Activated naive CD4-positive, alpha-beta T cell treated with anti-CD3 and anti-CD28 coated beads, Interleukin-2, amount 10 ng/mL, durations not matched to agents 7 days and 5 days (primary cell): ENCODE measurements around the gene HBD.

ENCODE experiments used
- CTCF ChIA-PET: fragments of 350-600 bp; sonication (Branson Sonifier 250); formaldehyde crosslinking; loops from one replicate; lab custom pipeline; 2021; ENCODE audit warnings: antibody characterized with exemption; lab: Charles Lee
- DNase-seq: peaks from one replicate; pipeline ENCODE4 v3.0.0-alpha.2; 2020
- H3K27ac Mint-ChIP-seq: one replicate; pipeline ENCODE4 v1.8.0; 2021; ENCODE audit warnings: mild to moderate bottlenecking, moderate library complexity, mixed read lengths
- H3K27me3 Mint-ChIP-seq: one replicate; pipeline ENCODE4 v1.8.0; 2021; ENCODE audit warnings: mild to moderate bottlenecking, mixed read lengths
- H3K36me3 Mint-ChIP-seq: one replicate; pipeline ENCODE4 v1.8.0; 2021; ENCODE audit warnings: mixed read lengths
- H3K4me1 Mint-ChIP-seq: one replicate; pipeline ENCODE4 v1.8.0; 2021; ENCODE audit warnings: mixed read lengths
- H3K4me3 Mint-ChIP-seq: one replicate; pipeline ENCODE4 v1.8.0; 2021; ENCODE audit warnings: mild to moderate bottlenecking, moderate library complexity, mixed read lengths
- H3K9me3 Mint-ChIP-seq: one replicate; pipeline ENCODE4 v1.8.0; 2021; ENCODE audit warnings: mixed read lengths

The HBD gene

GRCh38 chr11:5203366-5203765, 30.9 kb downstream of the HBD start:
- CTCF ChIA-PET: no interaction called here
- H3K36me3 Mint-ChIP-seq: no peaks in the 10 kb centered on the region
- H3K9me3 Mint-ChIP-seq: no peaks in the 10 kb centered on the region
- H3K27me3 Mint-ChIP-seq: no peaks in the 10 kb centered on the region
- DNase-seq: no peak
- no peaks in the 10 kb centered on the region for H3K4me1 Mint-ChIP-seq
- H3K4me3 Mint-ChIP-seq: no peak overlapping the region
- H3K27ac Mint-ChIP-seq: no peak overlapping the region

- CTCF ChIA-PET: no interaction called here
- Mint-ChIP-seq H3K9me3 (no peaks in the 10 kb centered on the region), H3K36me3 (no peaks in the 10 kb centered on the region), H3K4me3 (no peak within 1 kb of the TSS), H3K27me3 (no peaks in the 10 kb centered on the region), H3K4me1 (no peaks in the 10 kb centered on the region), H3K27ac (no peak within 1 kb of the TSS)
- DNase-seq: no peak
Observed at GRCh38 chr11:5200582-5200981, 33.7 kb downstream of the HBD start, which contains the start of gene OR51V1. Gene OR51V1, minus strand, starts transcription at chr11:5200682. Its CDS starts 0 bp downstream, at chr11:5200682.

GRCh38 chr11:5198285-5198684, 36.0 kb downstream of the HBD start:
- DNase-seq: no peak
- Mint-ChIP-seq H3K4me3 (no peak overlapping the region), H3K27ac (no peak overlapping the region), H3K4me1 (no peaks in the 10 kb centered on the region), H3K9me3 (no peaks in the 10 kb centered on the region), H3K36me3 (no peaks in the 10 kb centered on the region), H3K27me3 (no peaks in the 10 kb centered on the region)
- CTCF ChIA-PET: no interaction called here

- no peak for DNase-seq
- H3K4me1 Mint-ChIP-seq: no peaks in the 10 kb centered on the region
Observed at GRCh38 chr11:5197536-5197935, 36.7 kb downstream of the HBD start.

GRCh38 chr11:5196731-5197130, 37.6 kb downstream of the HBD start:
- Mint-ChIP-seq H3K27me3 (no peaks in the 10 kb centered on the region), H3K9me3 (no peaks in the 10 kb centered on the region), H3K4me1 (no peaks in the 10 kb centered on the region), H3K27ac (no peak overlapping the region), H3K36me3 (no peaks in the 10 kb centered on the region), H3K4me3 (no peak overlapping the region)
- CTCF ChIA-PET: no interaction called here
- DNase-seq: no peak

More at GRCh38 chr11:5197536-5197935, 36.7 kb downstream of the HBD start:
- Mint-ChIP-seq H3K4me3 (no peak overlapping the region), H3K27me3 (no peaks in the 10 kb centered on the region), H3K27ac (no peak overlapping the region), H3K9me3 (no peaks in the 10 kb centered on the region), H3K36me3 (no peaks in the 10 kb centered on the region)
- CTCF ChIA-PET: no interaction called here

GRCh38 chr11:5196067-5196466, 38.2 kb downstream of the HBD start:
- CTCF ChIA-PET: no interaction called here

GRCh38 chr11:5192738-5193137, 41.5 kb downstream of the HBD start:
- Mint-ChIP-seq H3K27ac (no peak overlapping the region), H3K9me3 (no peaks in the 10 kb centered on the region), H3K4me3 (no peak overlapping the region), H3K4me1 (no peaks in the 10 kb centered on the region), H3K27me3 (no peaks in the 10 kb centered on the region), H3K36me3 (no peaks in the 10 kb centered on the region)
- DNase-seq: no peak
- CTCF ChIA-PET: no interaction called here

More at GRCh38 chr11:5196067-5196466, 38.2 kb downstream of the HBD start:
- H3K27me3 Mint-ChIP-seq: no peaks in the 10 kb centered on the region
- no peaks in the 10 kb centered on the region for H3K9me3 Mint-ChIP-seq
- no peaks in the 10 kb centered on the region for H3K36me3 Mint-ChIP-seq
- H3K4me1 Mint-ChIP-seq: no peaks in the 10 kb centered on the region
- H3K4me3 Mint-ChIP-seq: no peak overlapping the region
- no peak overlapping the region for H3K27ac Mint-ChIP-seq
- no peak for DNase-seq

GRCh38 chr11:5188201-5188600, 46.1 kb downstream of the HBD start:
- Mint-ChIP-seq H3K4me1 (no peaks in the 10 kb centered on the region), H3K27me3 (no peaks in the 10 kb centered on the region), H3K9me3 (no peaks in the 10 kb centered on the region), H3K36me3 (no peaks in the 10 kb centered on the region), H3K27ac (no peak overlapping the region), H3K4me3 (no peak overlapping the region)
- CTCF ChIA-PET: no interaction called here
- DNase-seq: no peak
